DMS114 treated with DMSO at 0.1 percent for 48 hours (cell line): Measurements from ENCODE around the gene CLMN.

Experiments
- DNase-seq: peaks from one replicate; lab custom pipeline; 2025; ENCODE audit not compliant: unreplicated experiment; lab: John Stamatoyannopoulos, UW

CLMN gene

GRCh38 chr14:95341564-95341963 lies 21.9 kb upstream of the CLMN start:
- no peak for DNase-seq

GRCh38 chr14:95341115-95341514 lies 21.4 kb upstream of the CLMN start:
- no peak for DNase-seq

- no peak for DNase-seq
Observed at GRCh38 chr14:95340201-95340697, 20.5 kb upstream of the CLMN start.

- DNase-seq, result no peak
Observed at GRCh38 chr14:95339301-95339865, 19.7 kb upstream of the CLMN start.

GRCh38 chr14:95338436-95338835 lies 18.7 kb upstream of the CLMN start:
- no peak for DNase-seq

GRCh38 chr14:95337041-95337595 lies 17.4 kb upstream of the CLMN start:
- no peak for DNase-seq

- DNase-seq, result no peak
Observed at GRCh38 chr14:95336192-95336760, 16.6 kb upstream of the CLMN start.

- no peak for DNase-seq
Observed at GRCh38 chr14:95335071-95335470, 15.4 kb upstream of the CLMN start.

GRCh38 chr14:95334044-95334443 lies 14.3 kb upstream of the CLMN start:
- DNase-seq, result no peak

GRCh38 chr14:95332641-95333040 lies 12.9 kb upstream of the CLMN start:
- DNase-seq, result no peak

- DNase-seq, result no peak
Observed at GRCh38 chr14:95331708-95332408, 12.2 kb upstream of the CLMN start.

GRCh38 chr14:95330591-95331370 lies 11.1 kb upstream of the CLMN start:
- DNase-seq, result no peak

GRCh38 chr14:95329941-95330340 lies 10.2 kb upstream of the CLMN start:
- no peak for DNase-seq

- no peak for DNase-seq
Observed at GRCh38 chr14:95328729-95329503, 9.2 kb upstream of the CLMN start.

GRCh38 chr14:95327558-95328374 lies 8.1 kb upstream of the CLMN start:
- no peak for DNase-seq

GRCh38 chr14:95326987-95327386 lies 7.3 kb upstream of the CLMN start:
- no peak for DNase-seq

GRCh38 chr14:95323917-95324316 lies 4.2 kb upstream of the CLMN start:
- no peak for DNase-seq

- no peak for DNase-seq
Observed at GRCh38 chr14:95323361-95323760, 3.7 kb upstream of the CLMN start.

- DNase-seq, result no peak
Observed at GRCh38 chr14:95322651-95323050, 2.9 kb upstream of the CLMN start.
